Liver (tissue), 9 donors: ENCODE measurements around the gene MBLAC2. TPM values are rescaled to one million over a fixed set of nuclear protein-coding genes. Genes with fewer than 3 reads are reported as not detected.
A peak's percentile ranks its signal among the peaks of the same experiment; 100 is the strongest.

ENCODE experiments used
- DNase-seq: peaks from one replicate; pipeline ENCODE4 v3.0.0-alpha.2; 2017; ENCODE audit warnings: low spot score
- H3K27ac ChIP-seq, 2 donors: one replicate each; pipeline ENCODE4 v1.7.0; 2013; ENCODE audit warnings: inconsistent platforms in 2 of 2, low read length in 2 of 2, control low read depth in 1 of 2, low read depth in 1 of 2, mild to moderate bottlenecking in 1 of 2
- H3K27me3 ChIP-seq, 4 donors: one replicate each; pipeline versions ENCODE4 v1.6.1 to v1.7.0; 2013; ENCODE audit warnings: low read length in 3 of 4, inconsistent platforms in 1 of 4, mild to moderate bottlenecking in 1 of 4, moderate library complexity in 1 of 4; ENCODE audit not compliant: control insufficient read depth in 4 of 4, insufficient read depth in 4 of 4
- H3K36me3 ChIP-seq, 4 donors: one replicate each; pipeline versions ENCODE4 v1.6.1 to v1.7.0; 2013; ENCODE audit warnings: low read length in 3 of 4, mild to moderate bottlenecking in 3 of 4, low read depth in 1 of 4, moderate library complexity in 1 of 4; ENCODE audit not compliant: control insufficient read depth in 4 of 4, insufficient read depth in 3 of 4
- H3K4me1 ChIP-seq, 4 donors: one replicate each; pipeline versions ENCODE4 v1.6.1 to v1.7.0; 2013; ENCODE audit warnings: low read length in 3 of 4, mild to moderate bottlenecking in 3 of 4, moderate library complexity in 1 of 4; ENCODE audit not compliant: control insufficient read depth in 4 of 4, insufficient read depth in 4 of 4
- H3K4me3 ChIP-seq, 3 donors: one replicate each; pipeline versions ENCODE4 v1.6.1 to v1.7.0; 2013; ENCODE audit warnings: low read length in 3 of 3, control low read depth in 1 of 3, low read depth in 1 of 3, mild to moderate bottlenecking in 1 of 3
- H3K9ac ChIP-seq, 2 donors: one replicate each; pipeline ENCODE4 v1.7.0; 2013; ENCODE audit warnings: low read length in 2 of 2, mild to moderate bottlenecking in 2 of 2, moderate library complexity in 2 of 2, control low read depth in 1 of 2, low read depth in 1 of 2
- H3K9me3 ChIP-seq, 4 donors: one replicate each; pipeline versions ENCODE4 v1.6.1 to v1.7.0; 2013; ENCODE audit warnings: low read length in 3 of 4; ENCODE audit not compliant: control insufficient read depth in 4 of 4
- FOXA1 ChIP-seq: IDR thresholded peaks from 2 replicates; pipeline ENCODE4 v1.6.1; 2016; ENCODE audit warnings: antibody characterized with exemption
- FOXA2 ChIP-seq: IDR thresholded peaks from 2 replicates; pipeline ENCODE4 v1.6.1; 2016; ENCODE audit warnings: antibody characterized with exemption
- HNF4A ChIP-seq, 2 donors: conservative IDR thresholded peaks; 2 replicates each; pipeline ENCODE4 v1.6.1; 2016; ENCODE audit warnings: antibody characterized with exemption in 2 of 2, mild to moderate bottlenecking in 2 of 2
- JUND ChIP-seq, 2 donors: IDR thresholded peaks; 2 replicates each; pipeline ENCODE4 v1.6.1; 2016; ENCODE audit warnings: antibody characterized with exemption in 2 of 2
- RAD21 ChIP-seq, 2 donors: IDR thresholded peaks; 2 replicates each; pipeline ENCODE4 v1.6.1; 2016; ENCODE audit warnings: antibody characterized with exemption in 2 of 2, mild to moderate bottlenecking in 2 of 2
- RXRA ChIP-seq, 2 donors: IDR thresholded peaks; 2 replicates each; pipeline ENCODE4 v1.6.1; 2017 to 2018; ENCODE audit warnings: antibody characterized with exemption in 2 of 2, mild to moderate bottlenecking in 1 of 2
- TAF1 ChIP-seq: conservative IDR thresholded peaks from 2 replicates; pipeline ENCODE4 v1.6.1; 2016; ENCODE audit warnings: antibody characterized with exemption, mild to moderate bottlenecking
- YY1 ChIP-seq: IDR thresholded peaks from 2 replicates; pipeline ENCODE4 v1.6.1; 2016; ENCODE audit warnings: antibody characterized with exemption, mild to moderate bottlenecking
- WGBS: extraction: QIAGEN DNeasy Blood & Tissue Kit; methylation state at CpG from one replicate; pipeline ENCODE4 v1.1.7; 2013; 5-methylcytosine and 5-hydroxymethylcytosine counted together
- polyA plus RNA-seq, 2 donors: library from polyadenylated mRNA; stranded (reverse) in 1 of 2; unstranded in 1 of 2; fragments of 200-250 nt in 1 of 2; fragments of >200 nt in 1 of 2; fragmentation: Nextera tagmentation in 1 of 2; extraction: Ambion mirVana in 1 of 2; gene quantifications; one replicate each; pipeline versions ENCODE4 v1.2.1 to v1.2.3, GENCODE V29; 2013 to 2015
- total RNA-seq, 2 donors: library from RNA; depleted of rRNA; stranded (reverse); fragments of >200 nt; gene quantifications; one replicate each; pipeline ENCODE4 v1.2.3, GENCODE V29; 2014
- TF ChIP-seq, protein P1 (sequence below): IDR thresholded peaks from 2 replicates; pipeline ENCODE4 v1.6.1; 2016; ENCODE audit warnings: antibody characterized with exemption
- TF ChIP-seq, protein P2 (sequence below): fragments of 150-350 bp; IDR thresholded peaks from 2 replicates; pipeline ENCODE4 v1.5.1; 2017; ENCODE audit warnings: improper control_type of control experiment, low read depth, low read length; ENCODE audit not compliant: missing input control
- TF ChIP-seq, protein P3 (sequence below): IDR thresholded peaks from 2 replicates; pipeline ENCODE4 v1.6.1; 2016; ENCODE audit warnings: antibody characterized with exemption
- TF ChIP-seq, protein P4 (sequence below): IDR thresholded peaks from 2 replicates; pipeline ENCODE4 v1.6.1; 2016; ENCODE audit warnings: antibody characterized with exemption
- donor health status: healthy.
- donor health status: healthy.
- donor health status: healthy.
- donor health status: healthy.
- donor health status: healthy.

Gene MBLAC2
- total and polyA plus RNA-seq, 4 donors, result 2.6 to 4.6 (median 4.0) TPM

DNA sequence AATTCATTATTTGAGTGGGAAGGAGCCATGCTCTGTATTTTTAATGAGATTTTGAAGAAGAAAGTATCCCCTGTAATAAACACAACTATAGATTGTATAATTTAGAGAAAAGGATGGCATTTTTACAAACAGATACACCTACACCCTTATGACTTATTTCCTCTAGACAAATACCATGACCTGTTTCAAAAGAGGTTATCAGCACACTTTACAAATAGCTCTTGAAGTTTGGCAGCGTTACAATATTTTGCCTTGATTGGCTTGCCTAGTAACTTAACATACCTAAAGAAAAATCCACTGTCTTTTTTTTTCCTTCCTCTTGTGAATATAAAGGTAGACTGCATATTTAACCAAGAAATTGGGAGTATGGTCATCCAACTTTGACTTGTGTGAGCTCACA, 36.5 kb downstream of the MBLAC2 start (continued):
- TF ChIP-seq, protein P1, sequence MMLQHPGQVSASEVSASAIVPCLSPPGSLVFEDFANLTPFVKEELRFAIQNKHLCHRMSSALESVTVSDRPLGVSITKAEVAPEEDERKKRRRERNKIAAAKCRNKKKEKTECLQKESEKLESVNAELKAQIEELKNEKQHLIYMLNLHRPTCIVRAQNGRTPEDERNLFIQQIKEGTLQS, result no peak

DNA sequence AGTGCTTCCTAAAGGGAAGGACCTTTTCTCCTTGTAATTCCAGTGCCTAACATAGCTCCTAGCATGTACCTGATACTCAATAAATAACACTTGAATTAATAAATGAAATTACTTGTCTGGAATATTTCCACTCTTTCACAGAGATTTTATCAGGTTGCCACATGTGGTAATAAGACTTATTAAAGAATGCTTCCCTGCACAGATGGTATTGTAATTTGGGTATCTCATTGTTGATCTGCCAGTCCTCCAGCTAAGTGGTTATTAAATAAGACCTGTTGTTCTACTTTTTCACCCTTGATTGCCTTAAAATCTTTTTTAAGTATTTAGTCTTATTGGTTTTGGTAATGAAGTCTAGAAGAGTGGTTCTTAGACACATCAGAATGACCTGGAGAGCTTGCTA, 36.9 kb downstream of the MBLAC2 start:
- no peak for DNase-seq
- no peak overlapping the region for H3K4me3 ChIP-seq
- H3K9me3 ChIP-seq, result no peaks in the 10 kb centered on the region
- no peak overlapping the region for H3K27ac ChIP-seq
- H3K36me3 ChIP-seq, result no peaks in the 10 kb centered on the region
- no peak for TF ChIP-seq YY1
- peaks cover 0 to 13% (median 8%) of the 10 kb centered on the region in 4 donors for H3K4me1 ChIP-seq
- H3K9ac ChIP-seq, result no peak overlapping the region
- no peaks in the 10 kb centered on the region for H3K27me3 ChIP-seq

DNA sequence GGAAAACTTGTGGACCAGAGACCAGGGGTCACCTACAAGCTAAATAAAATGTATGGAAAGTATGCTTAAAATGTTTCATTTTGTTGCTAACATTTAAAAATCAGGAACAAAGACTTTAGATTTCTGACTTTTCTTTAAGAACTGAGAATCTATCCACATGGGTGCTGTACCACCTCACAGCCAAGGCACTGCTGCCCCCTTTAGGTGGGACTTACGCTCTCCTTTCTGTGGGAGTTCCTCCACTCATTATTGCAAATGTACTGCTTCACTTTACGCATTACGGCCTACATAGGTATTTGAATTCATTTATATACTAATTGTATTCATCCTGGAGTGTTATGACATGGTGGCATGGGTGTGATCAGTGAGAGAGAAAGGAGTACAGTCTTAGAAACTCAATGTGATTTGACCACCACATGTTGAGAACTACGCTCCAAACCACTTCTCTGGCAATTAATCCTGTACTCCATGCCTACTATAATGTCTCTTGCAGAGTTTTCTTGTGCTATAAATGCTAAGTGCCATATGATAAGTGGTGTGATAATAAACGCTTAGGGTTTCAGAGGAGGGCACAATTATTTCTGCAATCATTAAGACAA, 40.4 kb downstream of the MBLAC2 start:
- Histone ChIP-seq H3K27me3 (no peaks in the 10 kb centered on the region), H3K4me3 (no peak overlapping the region), H3K9me3 (no peaks in the 10 kb centered on the region), H3K36me3 (no peaks in the 10 kb centered on the region), H3K9ac (no peak overlapping the region), H3K4me1 (peaks cover 0 to 8% (median 6%) of the 10 kb centered on the region in 4 donors), H3K27ac (no peak overlapping the region)
- DNase-seq, result peak; percentile 52
- TF ChIP-seq, protein P2, sequence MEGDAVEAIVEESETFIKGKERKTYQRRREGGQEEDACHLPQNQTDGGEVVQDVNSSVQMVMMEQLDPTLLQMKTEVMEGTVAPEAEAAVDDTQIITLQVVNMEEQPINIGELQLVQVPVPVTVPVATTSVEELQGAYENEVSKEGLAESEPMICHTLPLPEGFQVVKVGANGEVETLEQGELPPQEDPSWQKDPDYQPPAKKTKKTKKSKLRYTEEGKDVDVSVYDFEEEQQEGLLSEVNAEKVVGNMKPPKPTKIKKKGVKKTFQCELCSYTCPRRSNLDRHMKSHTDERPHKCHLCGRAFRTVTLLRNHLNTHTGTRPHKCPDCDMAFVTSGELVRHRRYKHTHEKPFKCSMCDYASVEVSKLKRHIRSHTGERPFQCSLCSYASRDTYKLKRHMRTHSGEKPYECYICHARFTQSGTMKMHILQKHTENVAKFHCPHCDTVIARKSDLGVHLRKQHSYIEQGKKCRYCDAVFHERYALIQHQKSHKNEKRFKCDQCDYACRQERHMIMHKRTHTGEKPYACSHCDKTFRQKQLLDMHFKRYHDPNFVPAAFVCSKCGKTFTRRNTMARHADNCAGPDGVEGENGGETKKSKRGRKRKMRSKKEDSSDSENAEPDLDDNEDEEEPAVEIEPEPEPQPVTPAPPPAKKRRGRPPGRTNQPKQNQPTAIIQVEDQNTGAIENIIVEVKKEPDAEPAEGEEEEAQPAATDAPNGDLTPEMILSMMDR, result peak; percentile 44
- TF ChIP-seq, protein P3, sequence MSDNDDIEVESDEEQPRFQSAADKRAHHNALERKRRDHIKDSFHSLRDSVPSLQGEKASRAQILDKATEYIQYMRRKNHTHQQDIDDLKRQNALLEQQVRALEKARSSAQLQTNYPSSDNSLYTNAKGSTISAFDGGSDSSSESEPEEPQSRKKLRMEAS, result no peak
- peak; percentile 76 to 77 for TF ChIP-seq RAD21 (IDR thresholded peaks at IDR 0.05)
- TF ChIP-seq TAF1, result no peak
- 80% methylated on average over 5 of the region's 5 CpGs for WGBS

DNA sequence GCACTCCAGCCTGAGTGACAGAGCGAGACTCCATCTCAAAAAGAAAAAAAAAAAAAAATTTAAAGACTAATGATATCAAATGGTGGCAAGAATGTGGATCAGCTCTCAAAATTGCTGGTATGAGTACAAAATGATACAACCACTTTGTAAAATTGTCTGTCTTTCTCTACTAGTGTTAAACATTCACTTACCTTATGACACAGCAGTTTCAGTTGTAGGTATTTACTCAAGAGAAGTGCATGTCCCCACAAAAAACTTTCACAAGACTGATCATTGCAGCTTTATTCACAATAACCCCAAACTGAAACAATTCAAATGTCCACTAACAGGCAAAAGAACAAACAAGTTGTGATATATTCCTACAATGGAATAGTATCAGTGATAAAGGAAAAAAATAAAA, 50.3 kb downstream of the MBLAC2 start:
- Histone ChIP-seq H3K27me3 (no peaks in the 10 kb centered on the region), H3K9ac (no peak overlapping the region), H3K27ac (no peak overlapping the region), H3K9me3 (no peaks in the 10 kb centered on the region), H3K4me3 (no peak overlapping the region), H3K4me1 (no peaks in the 10 kb centered on the region), H3K36me3 (no peaks in the 10 kb centered on the region)
- TF ChIP-seq HNF4A (conservative IDR thresholded peaks at IDR 0.05) (peak in 1 of 2 donors; percentile 12), FOXA2 (peak; percentile 68), JUND (IDR thresholded peaks at IDR 0.05) (no peak), YY1 (no peak), RAD21 (IDR thresholded peaks at IDR 0.05) (no peak), RXRA (IDR thresholded peaks at IDR 0.05) (peak in 1 of 2 donors; percentile 21), FOXA1 (peak; percentile 42)
- TF ChIP-seq, protein P4, sequence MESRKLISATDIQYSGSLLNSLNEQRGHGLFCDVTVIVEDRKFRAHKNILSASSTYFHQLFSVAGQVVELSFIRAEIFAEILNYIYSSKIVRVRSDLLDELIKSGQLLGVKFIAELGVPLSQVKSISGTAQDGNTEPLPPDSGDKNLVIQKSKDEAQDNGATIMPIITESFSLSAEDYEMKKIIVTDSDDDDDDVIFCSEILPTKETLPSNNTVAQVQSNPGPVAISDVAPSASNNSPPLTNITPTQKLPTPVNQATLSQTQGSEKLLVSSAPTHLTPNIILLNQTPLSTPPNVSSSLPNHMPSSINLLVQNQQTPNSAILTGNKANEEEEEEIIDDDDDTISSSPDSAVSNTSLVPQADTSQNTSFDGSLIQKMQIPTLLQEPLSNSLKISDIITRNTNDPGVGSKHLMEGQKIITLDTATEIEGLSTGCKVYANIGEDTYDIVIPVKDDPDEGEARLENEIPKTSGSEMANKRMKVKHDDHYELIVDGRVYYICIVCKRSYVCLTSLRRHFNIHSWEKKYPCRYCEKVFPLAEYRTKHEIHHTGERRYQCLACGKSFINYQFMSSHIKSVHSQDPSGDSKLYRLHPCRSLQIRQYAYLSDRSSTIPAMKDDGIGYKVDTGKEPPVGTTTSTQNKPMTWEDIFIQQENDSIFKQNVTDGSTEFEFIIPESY, result no peak
- TF ChIP-seq, protein P1, result no peak
- WGBS, result 97% methylated on average over 1 of the region's 1 CpG
- no peak for DNase-seq
